ENCODE measurements around the gene PACRG.
A peak's percentile ranks its signal among the peaks of the same experiment; 100 is the strongest.

PACRG gene

DNA sequence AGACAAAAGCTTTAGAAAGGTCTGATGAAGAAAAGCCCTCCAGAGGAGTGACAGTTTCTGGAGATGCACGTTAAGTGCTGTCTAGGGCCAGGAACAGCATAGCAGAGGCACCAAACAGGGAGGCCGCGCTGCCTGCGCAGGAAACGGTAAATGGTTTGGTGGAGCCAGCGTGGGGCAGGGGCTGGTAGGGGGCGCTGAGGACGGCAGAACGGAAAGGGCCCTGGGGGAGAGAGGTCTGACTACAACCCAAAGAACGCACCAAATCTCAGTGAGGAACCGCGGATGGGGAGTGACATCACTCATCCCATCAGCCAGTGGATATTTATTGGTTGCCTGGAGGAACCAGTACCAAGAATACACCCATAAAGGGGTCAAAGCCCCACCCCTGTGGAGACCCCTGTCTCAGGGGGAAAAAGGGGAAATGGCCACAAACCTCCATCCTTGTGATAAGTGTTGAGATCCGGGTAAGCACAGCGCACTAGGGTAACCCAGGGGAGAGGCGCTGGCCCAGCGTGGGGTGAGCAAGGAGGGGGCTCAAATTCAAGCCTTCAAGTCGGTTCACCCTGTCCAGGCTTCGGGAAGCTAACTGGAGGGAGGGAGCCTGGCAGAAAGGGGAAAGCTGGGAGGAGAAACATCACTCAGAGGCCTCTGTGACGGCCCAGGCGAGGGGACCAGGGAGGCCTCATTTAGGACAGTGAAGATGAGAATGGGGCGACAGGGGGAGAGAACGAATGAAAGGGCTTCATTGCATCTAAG is 437.6 kb downstream of the PACRG start:
- no peak for DNase-seq (ENCODE audit: low read depth)
- H3K4me3 ChIP-seq (ENCODE audit: low read depth, low read length), result no peak overlapping the region
- TF ChIP-seq, protein P1, sequence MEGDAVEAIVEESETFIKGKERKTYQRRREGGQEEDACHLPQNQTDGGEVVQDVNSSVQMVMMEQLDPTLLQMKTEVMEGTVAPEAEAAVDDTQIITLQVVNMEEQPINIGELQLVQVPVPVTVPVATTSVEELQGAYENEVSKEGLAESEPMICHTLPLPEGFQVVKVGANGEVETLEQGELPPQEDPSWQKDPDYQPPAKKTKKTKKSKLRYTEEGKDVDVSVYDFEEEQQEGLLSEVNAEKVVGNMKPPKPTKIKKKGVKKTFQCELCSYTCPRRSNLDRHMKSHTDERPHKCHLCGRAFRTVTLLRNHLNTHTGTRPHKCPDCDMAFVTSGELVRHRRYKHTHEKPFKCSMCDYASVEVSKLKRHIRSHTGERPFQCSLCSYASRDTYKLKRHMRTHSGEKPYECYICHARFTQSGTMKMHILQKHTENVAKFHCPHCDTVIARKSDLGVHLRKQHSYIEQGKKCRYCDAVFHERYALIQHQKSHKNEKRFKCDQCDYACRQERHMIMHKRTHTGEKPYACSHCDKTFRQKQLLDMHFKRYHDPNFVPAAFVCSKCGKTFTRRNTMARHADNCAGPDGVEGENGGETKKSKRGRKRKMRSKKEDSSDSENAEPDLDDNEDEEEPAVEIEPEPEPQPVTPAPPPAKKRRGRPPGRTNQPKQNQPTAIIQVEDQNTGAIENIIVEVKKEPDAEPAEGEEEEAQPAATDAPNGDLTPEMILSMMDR (IDR thresholded peaks at IDR 0.05; ENCODE audit: insufficient read depth, low read depth, low read length, missing control alignments), result no peak

DNA sequence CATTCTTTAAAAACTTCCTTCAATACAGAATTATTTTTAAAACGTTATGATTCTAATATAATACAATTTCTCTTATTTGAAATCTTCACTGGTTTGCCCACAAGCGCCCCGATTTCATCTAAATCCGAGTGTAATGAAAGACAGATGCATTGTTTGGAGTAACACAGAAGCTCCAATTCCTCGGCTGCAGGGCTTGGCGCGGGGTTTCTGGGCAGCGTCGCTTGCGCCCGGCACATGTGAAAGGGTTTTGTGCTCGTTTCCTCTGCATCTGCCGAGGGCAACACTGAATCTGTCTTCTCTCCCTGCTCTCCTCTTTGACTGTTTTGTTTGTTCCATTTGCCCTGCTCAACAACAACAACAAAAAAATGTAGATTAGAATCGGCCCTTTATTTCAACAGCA is 438.1 kb downstream of the PACRG start:
- TF ChIP-seq, protein P1 (IDR thresholded peaks at IDR 0.05; ENCODE audit: insufficient read depth, low read depth, low read length, missing control alignments), result no peak
- no peak overlapping the region for H3K4me3 ChIP-seq (ENCODE audit: low read depth, low read length)
- DNase-seq (ENCODE audit: low read depth), result no peak

- no peak overlapping the region for H3K4me3 ChIP-seq (ENCODE audit: low read depth, low read length)
- TF ChIP-seq, protein P1 (IDR thresholded peaks at IDR 0.05; ENCODE audit: insufficient read depth, low read depth, low read length, missing control alignments), result no peak
- no peak for DNase-seq (ENCODE audit: low read depth)
These were observed 438.7 kb downstream of the PACRG start for GRCh38 chr6:163166507-163166906.

GRCh38 chr6:163169521-163169920 is 441.7 kb downstream of the PACRG start:
- TF ChIP-seq, protein P1 (IDR thresholded peaks at IDR 0.05; ENCODE audit: insufficient read depth, low read depth, low read length, missing control alignments), result no peak
- no peak for DNase-seq (ENCODE audit: low read depth)
- H3K4me3 ChIP-seq (ENCODE audit: low read depth, low read length), result no peak overlapping the region

DNA sequence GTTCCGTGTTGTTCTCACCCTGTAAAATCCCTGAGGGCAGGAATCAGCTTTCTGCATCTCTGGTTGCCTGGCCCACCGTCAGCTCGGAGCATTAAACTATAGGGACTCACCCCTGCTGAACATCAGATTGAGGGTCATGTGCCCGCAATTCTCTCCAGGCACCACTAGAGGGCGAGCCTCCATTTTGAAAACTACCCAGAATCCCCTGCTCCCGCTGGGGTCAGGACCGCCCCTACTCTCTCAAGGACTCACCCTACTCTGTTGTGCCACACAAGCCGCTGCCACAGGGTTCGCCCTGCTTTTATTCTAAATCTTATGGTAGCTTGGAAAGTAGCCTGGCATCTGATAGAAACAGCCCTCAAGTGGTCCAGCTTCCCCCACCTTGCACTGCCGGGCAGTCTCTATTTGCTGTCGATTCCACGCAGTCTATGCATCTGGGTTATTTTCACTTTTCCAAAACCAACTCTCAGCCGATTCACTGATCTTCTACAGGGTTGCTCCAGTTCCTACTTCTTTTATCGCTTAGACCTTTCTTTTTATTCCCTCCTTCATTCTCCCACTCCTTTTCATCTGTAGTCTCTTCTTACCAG is 442.6 kb downstream of the PACRG start:
- peak; percentile 35 for DNase-seq (ENCODE audit: low read depth)
- H3K4me3 ChIP-seq (ENCODE audit: low read depth, low read length), result no peak overlapping the region
- TF ChIP-seq, protein P1 (IDR thresholded peaks at IDR 0.05; ENCODE audit: insufficient read depth, low read depth, low read length, missing control alignments), result peak; percentile 64

GRCh38 chr6:163173741-163174140 is 446.0 kb downstream of the PACRG start:
- no peak for DNase-seq (ENCODE audit: low read depth)
- TF ChIP-seq, protein P1 (IDR thresholded peaks at IDR 0.05; ENCODE audit: insufficient read depth, low read depth, low read length, missing control alignments), result no peak
- no peak overlapping the region for H3K4me3 ChIP-seq (ENCODE audit: low read depth, low read length)
